ENCODE data around the gene IGF1. TPM values are rescaled to one million over a fixed set of nuclear protein-coding genes. Genes with fewer than 3 reads are reported as not detected.

The IGF1 gene
- total and polyA plus RNA-seq, 10 of the 15 experiments (the other 5 are each of a cell fraction or from before 2014, with no cell fraction given), result 2.4 to 9.2 (median 3.5) TPM

DNA sequence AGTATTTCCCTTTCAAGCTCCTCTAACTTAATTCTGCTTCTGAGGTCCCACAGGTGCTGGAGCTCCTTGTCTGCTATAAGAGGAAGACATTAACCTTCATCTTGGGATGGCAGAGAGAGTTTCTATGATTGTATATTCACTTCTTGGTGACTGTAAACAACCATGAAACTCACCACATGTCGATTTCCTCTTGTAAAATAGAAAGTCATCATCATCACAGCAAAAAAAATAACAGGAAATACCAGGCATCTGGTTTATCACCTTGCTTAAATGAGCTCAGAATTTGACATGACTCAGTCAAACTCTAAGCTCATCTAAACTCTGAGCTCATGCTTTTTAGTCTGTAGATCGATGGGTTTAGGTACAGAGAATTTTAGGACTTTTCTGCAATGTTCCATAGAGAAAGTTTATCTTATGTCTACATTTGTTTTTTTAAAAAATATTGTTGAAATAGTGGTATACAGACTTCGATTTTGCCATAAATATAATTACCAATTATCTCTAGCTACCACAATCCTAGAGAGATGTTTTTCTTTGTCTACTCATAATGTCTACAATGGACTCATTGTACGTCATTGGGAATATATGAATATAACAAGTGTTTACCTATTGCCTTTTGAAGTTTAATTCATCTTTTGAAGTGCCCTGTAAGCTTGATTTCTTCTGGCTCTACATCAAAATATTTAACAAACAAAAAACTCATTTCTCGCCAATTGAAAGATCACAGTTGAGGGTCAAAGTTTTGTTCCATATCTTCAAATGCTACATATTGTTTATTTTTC, 58.4 kb downstream of the IGF1 start:
- Histone ChIP-seq H3K9ac (ENCODE audit: control insufficient read depth, insufficient read depth, low read length) (no peak overlapping the region), H4K20me1 (ENCODE audit: control insufficient read depth, insufficient read depth) (no peaks in the 10 kb centered on the region; the same call in 1 of the 2 replicates), H2AFZ (ENCODE audit: control insufficient read depth, low read depth, low read length) (no peak overlapping the region), H3K27me3 (replicated peaks in 1 of 2; ENCODE audit: control insufficient read depth in 2 of 2, insufficient read depth in 2 of 2, low read length in 1 of 2) (no peaks in the 10 kb centered on the region), H3K36me3 (ENCODE audit: control insufficient read depth in 2 of 2, insufficient read depth in 2 of 2, low read length in 1 of 2) (no peaks in the 10 kb centered on the region; a peak in 1 of 4 replicates), H3K4me2 (ENCODE audit: control insufficient read depth, insufficient read depth) (no peak overlapping the region), H3K4me3 (no peak overlapping the region), H3K4me1 (ENCODE audit: control insufficient read depth, insufficient read depth, low read length) (no peaks in the 10 kb centered on the region), H3K27ac (ENCODE audit: control insufficient read depth, insufficient read depth) (no peak overlapping the region), H3K9me3 (replicated peaks; ENCODE audit: control insufficient read depth, insufficient read depth, low read length) (no peaks in the 10 kb centered on the region), H3K79me2 (ENCODE audit: control insufficient read depth, insufficient read depth, low read length) (no peaks in the 10 kb centered on the region)
- ChIA-PET SMC1A (ENCODE audit: uncharacterized antibody, unreplicated experiment) (interaction anchor here (0.7 to 1.4 kb wide), 4 partner anchors 9 to 48 kb away, joined by 3 to 5 read pairs (median 4); no protein-coding TSS in a partner anchor), CTCF (interaction anchor here (0.8 to 1.1 kb wide), 4 partner anchors 8 to 229 kb away, joined by 3 to 4 read pairs (median 3); no protein-coding TSS in a partner anchor), POLR2A (interaction anchor here (1.1 kb wide), 1 partner anchor 10 kb away, joined by 4 read pairs; no protein-coding TSS in a partner anchor), RAD21 (ENCODE audit: unreplicated experiment) (interaction anchor here (0.9 to 1.2 kb wide), 2 partner anchors 319 to 339 kb away, joined by 3 read pairs; no protein-coding TSS in a partner anchor)
- intact Hi-C loops (cut with micrococcal nuclease; ENCODE audit: unreplicated experiment), result no loop called here
- WGBS (ENCODE audit: insufficient coverage, insufficient replicate concordance, low lambda C conversion rate, missing lambda C conversion rate), result 29% methylated on average over 5 of the region's 5 CpGs
- FAIRE-seq, result no peak
- no TSS peak for BruUV-seq (replicated peaks)
- ATAC-seq, result peak; percentile 64
- no peak for DNase-seq (ENCODE audit: low read depth, low spot score)
- TF ChIP-seq ZSCAN29 (IDR thresholded peaks at IDR 0.05) (no peak), HDAC2 (IDR thresholded peaks at IDR 0.05) (no peak), NRF1 (conservative IDR thresholded peaks at IDR 0.05; ENCODE audit: low read depth, low read length) (no peak)
- in situ Hi-C loops (cut with MboI), result no loop called here

DNA sequence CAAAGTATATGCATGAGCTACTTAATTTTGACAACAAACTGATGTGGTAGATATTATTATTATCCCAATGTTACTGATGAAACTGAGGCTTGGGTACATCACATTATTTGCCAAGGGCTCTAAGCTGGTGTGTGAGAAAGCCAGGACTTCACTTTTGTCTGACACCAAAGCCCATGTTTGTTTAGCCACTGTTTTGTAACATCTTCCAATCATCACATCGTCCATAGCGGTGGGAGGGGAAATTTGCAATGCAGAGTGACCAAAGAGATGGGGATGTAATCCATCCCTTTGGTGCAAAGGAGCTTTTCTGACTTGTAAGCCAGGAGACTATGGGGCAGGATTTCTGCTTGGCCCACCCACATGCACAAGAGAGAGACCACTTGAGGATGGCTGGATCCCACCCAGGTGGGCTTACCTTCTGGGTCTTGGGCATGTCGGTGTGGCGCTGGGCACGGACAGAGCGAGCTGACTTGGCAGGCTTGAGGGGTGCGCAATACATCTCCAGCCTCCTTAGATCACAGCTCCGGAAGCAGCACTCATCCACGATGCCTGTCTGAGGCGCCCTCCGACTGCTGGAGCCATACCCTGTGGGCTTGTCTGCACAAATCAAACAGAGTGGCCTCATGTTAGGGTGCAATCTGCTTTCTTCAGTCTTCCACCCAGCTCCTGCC, 61.1 kb downstream of the IGF1 start:
- ChIA-PET SMC1A (ENCODE audit: uncharacterized antibody, unreplicated experiment) (interaction anchor here (0.7 to 1.9 kb wide), 3 partner anchors 9 to 498 kb away, joined by 3 to 5 read pairs (median 4); no protein-coding TSS in a partner anchor), RAD21 (ENCODE audit: unreplicated experiment) (no interaction called here), CTCF (interaction anchor here (0.5 kb wide), 1 partner anchor 1907 kb away, joined by 3 read pairs; no protein-coding TSS in a partner anchor), POLR2A (no interaction called here)
- no peak overlapping the region for H2AFZ ChIP-seq (ENCODE audit: control insufficient read depth, low read depth, low read length)
- intact Hi-C loops (cut with micrococcal nuclease; ENCODE audit: unreplicated experiment), result no loop called here
- 85% methylated on average over 11 of the region's 11 CpGs for WGBS (ENCODE audit: insufficient coverage, insufficient replicate concordance, low lambda C conversion rate, missing lambda C conversion rate)
- no peak overlapping the region for H3K4me3 ChIP-seq
- no peaks in the 10 kb centered on the region for H3K4me1 ChIP-seq (ENCODE audit: control insufficient read depth, insufficient read depth, low read length)
- no peaks in the 10 kb centered on the region; a peak in 1 of 4 replicates for H3K36me3 ChIP-seq (ENCODE audit: control insufficient read depth in 2 of 2, insufficient read depth in 2 of 2, low read length in 1 of 2)
- BruUV-seq (replicated peaks), result no TSS peak
- no peaks in the 10 kb centered on the region for H3K9me3 ChIP-seq (replicated peaks; ENCODE audit: control insufficient read depth, insufficient read depth, low read length)
- no peak overlapping the region for H3K9ac ChIP-seq (ENCODE audit: control insufficient read depth, insufficient read depth, low read length)
- H3K79me2 ChIP-seq (ENCODE audit: control insufficient read depth, insufficient read depth, low read length), result no peaks in the 10 kb centered on the region
- no peak overlapping the region for H3K27ac ChIP-seq (ENCODE audit: control insufficient read depth, insufficient read depth)
- ATAC-seq, result no peak
- no peaks in the 10 kb centered on the region for H3K27me3 ChIP-seq (replicated peaks in 1 of 2; ENCODE audit: control insufficient read depth in 2 of 2, insufficient read depth in 2 of 2, low read length in 1 of 2)
- DNase-seq (ENCODE audit: low read depth, low spot score), result no peak
- no peak overlapping the region for H3K4me2 ChIP-seq (ENCODE audit: control insufficient read depth, insufficient read depth)
- H4K20me1 ChIP-seq (ENCODE audit: control insufficient read depth, insufficient read depth), result no peaks in the 10 kb centered on the region; the same call in 1 of the 2 replicates
- in situ Hi-C loops (cut with MboI), result no loop called here
- FAIRE-seq, result no peak
- TF ChIP-seq NR2C1 (IDR thresholded peaks at IDR 0.05) (no peak), HDAC6 (IDR thresholded peaks at IDR 0.05; ENCODE audit: unreplicated experiment) (no peak), BMI1 (IDR thresholded peaks at IDR 0.05; ENCODE audit: borderline replicate concordance) (no peak)
- TF ChIP-seq, protein P1, sequence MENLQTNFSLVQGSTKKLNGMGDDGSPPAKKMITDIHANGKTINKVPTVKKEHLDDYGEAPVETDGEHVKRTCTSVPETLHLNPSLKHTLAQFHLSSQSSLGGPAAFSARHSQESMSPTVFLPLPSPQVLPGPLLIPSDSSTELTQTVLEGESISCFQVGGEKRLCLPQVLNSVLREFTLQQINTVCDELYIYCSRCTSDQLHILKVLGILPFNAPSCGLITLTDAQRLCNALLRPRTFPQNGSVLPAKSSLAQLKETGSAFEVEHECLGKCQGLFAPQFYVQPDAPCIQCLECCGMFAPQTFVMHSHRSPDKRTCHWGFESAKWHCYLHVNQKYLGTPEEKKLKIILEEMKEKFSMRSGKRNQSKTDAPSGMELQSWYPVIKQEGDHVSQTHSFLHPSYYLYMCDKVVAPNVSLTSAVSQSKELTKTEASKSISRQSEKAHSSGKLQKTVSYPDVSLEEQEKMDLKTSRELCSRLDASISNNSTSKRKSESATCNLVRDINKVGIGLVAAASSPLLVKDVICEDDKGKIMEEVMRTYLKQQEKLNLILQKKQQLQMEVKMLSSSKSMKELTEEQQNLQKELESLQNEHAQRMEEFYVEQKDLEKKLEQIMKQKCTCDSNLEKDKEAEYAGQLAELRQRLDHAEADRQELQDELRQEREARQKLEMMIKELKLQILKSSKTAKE (IDR thresholded peaks at IDR 0.05; ENCODE audit: low read depth, poor library complexity, severe bottlenecking), result no peak
- TF ChIP-seq, protein P2, sequence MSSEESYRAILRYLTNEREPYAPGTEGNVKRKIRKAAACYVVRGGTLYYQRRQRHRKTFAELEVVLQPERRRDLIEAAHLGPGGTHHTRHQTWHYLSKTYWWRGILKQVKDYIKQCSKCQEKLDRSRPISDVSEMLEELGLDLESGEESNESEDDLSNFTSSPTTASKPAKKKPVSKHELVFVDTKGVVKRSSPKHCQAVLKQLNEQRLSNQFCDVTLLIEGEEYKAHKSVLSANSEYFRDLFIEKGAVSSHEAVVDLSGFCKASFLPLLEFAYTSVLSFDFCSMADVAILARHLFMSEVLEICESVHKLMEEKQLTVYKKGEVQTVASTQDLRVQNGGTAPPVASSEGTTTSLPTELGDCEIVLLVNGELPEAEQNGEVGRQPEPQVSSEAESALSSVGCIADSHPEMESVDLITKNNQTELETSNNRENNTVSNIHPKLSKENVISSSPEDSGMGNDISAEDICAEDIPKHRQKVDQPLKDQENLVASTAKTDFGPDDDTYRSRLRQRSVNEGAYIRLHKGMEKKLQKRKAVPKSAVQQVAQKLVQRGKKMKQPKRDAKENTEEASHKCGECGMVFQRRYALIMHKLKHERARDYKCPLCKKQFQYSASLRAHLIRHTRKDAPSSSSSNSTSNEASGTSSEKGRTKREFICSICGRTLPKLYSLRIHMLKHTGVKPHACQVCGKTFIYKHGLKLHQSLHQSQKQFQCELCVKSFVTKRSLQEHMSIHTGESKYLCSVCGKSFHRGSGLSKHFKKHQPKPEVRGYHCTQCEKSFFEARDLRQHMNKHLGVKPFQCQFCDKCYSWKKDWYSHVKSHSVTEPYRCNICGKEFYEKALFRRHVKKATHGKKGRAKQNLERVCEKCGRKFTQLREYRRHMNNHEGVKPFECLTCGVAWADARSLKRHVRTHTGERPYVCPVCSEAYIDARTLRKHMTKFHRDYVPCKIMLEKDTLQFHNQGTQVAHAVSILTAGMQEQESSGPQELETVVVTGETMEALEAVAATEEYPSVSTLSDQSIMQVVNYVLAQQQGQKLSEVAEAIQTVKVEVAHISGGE (CRISPR knock-in tag; IDR thresholded peaks at IDR 0.05), result no peak
